ENCODE results near the gene ZNRF3. TPM values are rescaled to one million over a fixed set of nuclear protein-coding genes. Genes with fewer than 3 reads are reported as not detected.
A peak's percentile ranks its signal among the peaks of the same experiment; 100 is the strongest.

The ZNRF3 gene
- total RNA-seq, 1 donor from 2014 or later, result 7.9 TPM

- intact Hi-C loops (cut with DNase I), result no loop called here
- Histone ChIP-seq H3K4me1 (peaks cover 16% of the 10 kb centered on the region), H3K27ac (no peak overlapping the region), H3K9me3 (no peaks in the 10 kb centered on the region), H3K4me3 (no peak overlapping the region), H3K36me3 (no peaks in the 10 kb centered on the region), H3K27me3 (no peaks in the 10 kb centered on the region)
- DNase-seq (ENCODE audit: extremely low spot score in 2 of 2), result no peak
- TF ChIP-seq CTCF (IDR thresholded peaks at IDR 0.05) (no peak), POLR2A (IDR thresholded peaks at IDR 0.05) (no peak), POLR2AphosphoS5 (IDR thresholded peaks at IDR 0.05; ENCODE audit: insufficient read depth in 1 of 2, low read depth in 1 of 2) (no peak)
These were observed 205.4 kb downstream of the ZNRF3 start for GRCh38 chr22:29088809-29089208.

GRCh38 chr22:29089507-29089906 lies 206.1 kb downstream of the ZNRF3 start:
- no peak overlapping the region for H3K27ac ChIP-seq
- H3K4me3 ChIP-seq, result no peak overlapping the region
- intact Hi-C loops (cut with DNase I), result no loop called here

GRCh38 chr22:29090039-29090438 lies 206.7 kb downstream of the ZNRF3 start:
- intact Hi-C loops (cut with DNase I), result no loop called here
- H3K4me1 ChIP-seq, result peaks cover 21% of the 10 kb centered on the region
- no peak overlapping the region for H3K4me3 ChIP-seq
- peaks cover 0 to 4% of the 10 kb centered on the region in 2 donors for H3K36me3 ChIP-seq
- no peaks in the 10 kb centered on the region for H3K9me3 ChIP-seq
- TF ChIP-seq POLR2A (IDR thresholded peaks at IDR 0.05), result no peak
- no peak for TF ChIP-seq CTCF (IDR thresholded peaks at IDR 0.05)
- no peak for TF ChIP-seq POLR2AphosphoS5 (IDR thresholded peaks at IDR 0.05; ENCODE audit: insufficient read depth in 1 of 2, low read depth in 1 of 2)
- no peaks in the 10 kb centered on the region for H3K27me3 ChIP-seq
- no peak overlapping the region for H3K27ac ChIP-seq
- DNase-seq (ENCODE audit: extremely low spot score in 2 of 2), result no peak

More at GRCh38 chr22:29089507-29089906, 206.1 kb downstream of the ZNRF3 start:
- TF ChIP-seq CTCF (IDR thresholded peaks at IDR 0.05) (no peak), POLR2A (IDR thresholded peaks at IDR 0.05) (no peak), POLR2AphosphoS5 (IDR thresholded peaks at IDR 0.05; ENCODE audit: insufficient read depth in 1 of 2, low read depth in 1 of 2) (no peak)
- no peak for DNase-seq (ENCODE audit: extremely low spot score in 2 of 2)
- Histone ChIP-seq H3K27me3 (no peaks in the 10 kb centered on the region), H3K4me1 (peaks cover 21% of the 10 kb centered on the region), H3K9me3 (no peaks in the 10 kb centered on the region), H3K36me3 (no peaks in the 10 kb centered on the region)

- Histone ChIP-seq H3K4me3 (no peak overlapping the region), H3K27ac (peak overlapping the region; percentile 53), H3K27me3 (no peaks in the 10 kb centered on the region), H3K36me3 (peaks cover 0 to 22% of the 10 kb centered on the region in 2 donors), H3K9me3 (no peaks in the 10 kb centered on the region), H3K4me1 (peaks cover 21% of the 10 kb centered on the region)
- DNase-seq (ENCODE audit: extremely low spot score in 2 of 2), result no peak
- TF ChIP-seq CTCF (IDR thresholded peaks at IDR 0.05), result no peak
- TF ChIP-seq POLR2AphosphoS5 (IDR thresholded peaks at IDR 0.05; ENCODE audit: insufficient read depth in 1 of 2, low read depth in 1 of 2), result no peak
- no peak for TF ChIP-seq POLR2A (IDR thresholded peaks at IDR 0.05)
- intact Hi-C loops (cut with DNase I), result no loop called here
These were observed 208.9 kb downstream of the ZNRF3 start for GRCh38 chr22:29092243-29092642.

- peak overlapping the region; percentile 53 for H3K27ac ChIP-seq
- H3K4me3 ChIP-seq, result no peak overlapping the region
- H3K4me1 ChIP-seq, result peaks cover 21% of the 10 kb centered on the region
- no peak for DNase-seq (ENCODE audit: extremely low spot score in 2 of 2)
- H3K36me3 ChIP-seq, result peaks cover 0 to 22% of the 10 kb centered on the region in 2 donors
- H3K9me3 ChIP-seq, result no peaks in the 10 kb centered on the region
- no peaks in the 10 kb centered on the region for H3K27me3 ChIP-seq
- intact Hi-C loops (cut with DNase I), result no loop called here
- TF ChIP-seq POLR2A (IDR thresholded peaks at IDR 0.05), result no peak
- no peak for TF ChIP-seq CTCF (IDR thresholded peaks at IDR 0.05)
- TF ChIP-seq POLR2AphosphoS5 (IDR thresholded peaks at IDR 0.05; ENCODE audit: insufficient read depth in 1 of 2, low read depth in 1 of 2), result no peak
These were observed 209.7 kb downstream of the ZNRF3 start for GRCh38 chr22:29093030-29093429.
